Lower leg skin (tissue), 3 donors: ENCODE results near the gene COL27A1.

Source experiments
- CTCF ChIP-seq, 3 donors: fragments of 450-650 bp; IDR thresholded peaks; one replicate each; pipeline ENCODE4 v1.5.1; 2016; ENCODE audit warnings: antibody characterized with exemption in 3 of 3, mild to moderate bottlenecking in 3 of 3, moderate library complexity in 2 of 3
- POLR2A ChIP-seq, 2 donors: fragments of 450-650 bp; IDR thresholded peaks; one replicate each; pipeline ENCODE4 v1.6.1; 2016 to 2017; ENCODE audit warnings: antibody characterized with exemption in 2 of 2, mild to moderate bottlenecking in 1 of 2, moderate library complexity in 1 of 2

- TF ChIP-seq CTCF (IDR thresholded peaks at IDR 0.05): no peak
- TF ChIP-seq POLR2A (IDR thresholded peaks at IDR 0.05): no peak
Observed at GRCh38 chr9:114205171-114206015, 50.1 kb downstream of the COL27A1 start.
